ENCODE data around the gene SEL1L2. TPM values are rescaled to one million over a fixed set of nuclear protein-coding genes. Genes with fewer than 3 reads are reported as not detected.

SEL1L2 gene
- total RNA-seq, 1 donor from 2014 or later: not detected

- Mint-ChIP-seq H3K27ac (no peak overlapping the region), H3K4me3 (no peak overlapping the region), H3K36me3 (ENCODE audit: low read depth) (no peaks in the 10 kb centered on the region), H3K4me1 (no peaks in the 10 kb centered on the region), H3K9me3 (no peaks in the 10 kb centered on the region), H3K27me3 (no peaks in the 10 kb centered on the region)
- intact Hi-C loops (cut with micrococcal nuclease): no loop called here
- ATAC-seq (ENCODE audit: low read depth): no peak
- no peak for DNase-seq
- POLR2A ChIA-PET: no interaction called here
- no peak for TF ChIP-seq CTCF (IDR thresholded peaks at IDR 0.05)
- CTCF ChIA-PET: no interaction called here
Observed at GRCh38 chr20:13904766-13905165, 85.6 kb downstream of the SEL1L2 start.

GRCh38 chr20:13900496-13900895, 89.9 kb downstream of the SEL1L2 start:
- no peak for DNase-seq
- no peak for ATAC-seq (ENCODE audit: low read depth)
- no peak for TF ChIP-seq CTCF (IDR thresholded peaks at IDR 0.05)
- Mint-ChIP-seq H3K4me1 (no peaks in the 10 kb centered on the region), H3K27ac (no peak overlapping the region), H3K4me3 (no peak overlapping the region), H3K36me3 (ENCODE audit: low read depth) (no peaks in the 10 kb centered on the region), H3K27me3 (no peaks in the 10 kb centered on the region), H3K9me3 (no peaks in the 10 kb centered on the region)
- intact Hi-C loops (cut with micrococcal nuclease): no loop called here
- CTCF ChIA-PET: no interaction called here
- POLR2A ChIA-PET: no interaction called here

- H3K4me3 Mint-ChIP-seq: no peak overlapping the region
- no peaks in the 10 kb centered on the region for H3K36me3 Mint-ChIP-seq (ENCODE audit: low read depth)
- CTCF ChIA-PET: no interaction called here
Observed at GRCh38 chr20:13898012-13898612, 92.3 kb downstream of the SEL1L2 start.

GRCh38 chr20:13891575-13891974, 98.8 kb downstream of the SEL1L2 start:
- DNase-seq: no peak
- no peak for TF ChIP-seq CTCF (IDR thresholded peaks at IDR 0.05)
- POLR2A ChIA-PET: no interaction called here
- CTCF ChIA-PET: no interaction called here
- Mint-ChIP-seq H3K27ac (no peak overlapping the region), H3K36me3 (ENCODE audit: low read depth) (no peaks in the 10 kb centered on the region), H3K4me1 (no peaks in the 10 kb centered on the region), H3K27me3 (peaks cover 1% of the 10 kb centered on the region), H3K4me3 (no peak overlapping the region), H3K9me3 (peaks cover 16% of the 10 kb centered on the region)
- intact Hi-C loops (cut with micrococcal nuclease): no loop called here
- no peak for ATAC-seq (ENCODE audit: low read depth)

More at GRCh38 chr20:13898012-13898612, 92.3 kb downstream of the SEL1L2 start:
- no peak for ATAC-seq (ENCODE audit: low read depth)
- Mint-ChIP-seq H3K27me3 (no peaks in the 10 kb centered on the region), H3K9me3 (peaks cover 5% of the 10 kb centered on the region), H3K4me1 (no peaks in the 10 kb centered on the region), H3K27ac (no peak overlapping the region)
- POLR2A ChIA-PET: no interaction called here
- intact Hi-C loops (cut with micrococcal nuclease): no loop called here
- no peak for TF ChIP-seq CTCF (IDR thresholded peaks at IDR 0.05)
- DNase-seq: no peak

GRCh38 chr20:13884803-13885202, 105.6 kb downstream of the SEL1L2 start:
- DNase-seq: no peak
- Mint-ChIP-seq H3K27me3 (peaks cover 3% of the 10 kb centered on the region), H3K4me1 (no peaks in the 10 kb centered on the region), H3K9me3 (no peaks in the 10 kb centered on the region), H3K27ac (no peak overlapping the region), H3K36me3 (ENCODE audit: low read depth) (no peaks in the 10 kb centered on the region), H3K4me3 (no peak overlapping the region)
- POLR2A ChIA-PET: no interaction called here
- CTCF ChIA-PET: no interaction called here
- no peak for TF ChIP-seq CTCF (IDR thresholded peaks at IDR 0.05)
- no peak for ATAC-seq (ENCODE audit: low read depth)
- intact Hi-C loops (cut with micrococcal nuclease): no loop called here
